RWPE2 (cell line): Measurements from ENCODE around the gene CFAP46.

ENCODE experiments used
- ATAC-seq: fragments of 200-7000 bp; cut with Tn5 transposase; 3 replicates; pipeline ENCODE4 v1.9.1; 2021; ENCODE audit warnings: low read depth
- DNase-seq: peaks from one replicate; pipeline ENCODE4 v3.0.0-alpha.2; 2020; ENCODE audit warnings: low spot score
- H3K27ac ChIP-seq: fragments of 450-650 bp; 2 replicates; pipeline ENCODE4 v1.5.1; 2017; ENCODE audit warnings: mild to moderate bottlenecking; ENCODE audit not compliant: poor library complexity, severe bottlenecking
- H3K27me3 ChIP-seq: fragments of 250-450 bp; sonication (Bioruptor Pico); 2 replicates; pipeline ENCODE4 v1.5.1; 2021; ENCODE audit warnings: mild to moderate bottlenecking, moderate library complexity; ENCODE audit not compliant: insufficient read depth, poor library complexity, severe bottlenecking
- H3K36me3 ChIP-seq: fragments of 250-450 bp; sonication (Bioruptor Pico); 2 replicates; pipeline ENCODE4 v1.5.1; 2020; ENCODE audit warnings: low read depth, mild to moderate bottlenecking, moderate library complexity
- H3K4me1 ChIP-seq: fragments of 250-450 bp; sonication (Bioruptor Pico); 2 replicates; pipeline ENCODE4 v1.5.1; 2021; ENCODE audit warnings: mild to moderate bottlenecking, moderate library complexity; ENCODE audit not compliant: insufficient read depth, poor library complexity, severe bottlenecking
- H3K4me3 ChIP-seq: fragments of 250-450 bp; sonication (Bioruptor Pico); 2 replicates; pipeline ENCODE4 v1.5.1; 2021; ENCODE audit warnings: mild to moderate bottlenecking, moderate library complexity; ENCODE audit not compliant: severe bottlenecking
- H3K9me3 ChIP-seq: fragments of 250-450 bp; sonication (Bioruptor Pico); 2 replicates; pipeline ENCODE4 v1.5.1; 2021; ENCODE audit warnings: mild to moderate bottlenecking, moderate library complexity; ENCODE audit not compliant: severe bottlenecking
- TF ChIP-seq, protein P1 (sequence below): fragments of 450-650 bp; IDR thresholded peaks from one replicate; pipeline ENCODE4 v1.5.1; 2017; ENCODE audit warnings: mild to moderate bottlenecking, moderate library complexity; ENCODE audit not compliant: poor library complexity, severe bottlenecking

Gene CFAP46

DNA sequence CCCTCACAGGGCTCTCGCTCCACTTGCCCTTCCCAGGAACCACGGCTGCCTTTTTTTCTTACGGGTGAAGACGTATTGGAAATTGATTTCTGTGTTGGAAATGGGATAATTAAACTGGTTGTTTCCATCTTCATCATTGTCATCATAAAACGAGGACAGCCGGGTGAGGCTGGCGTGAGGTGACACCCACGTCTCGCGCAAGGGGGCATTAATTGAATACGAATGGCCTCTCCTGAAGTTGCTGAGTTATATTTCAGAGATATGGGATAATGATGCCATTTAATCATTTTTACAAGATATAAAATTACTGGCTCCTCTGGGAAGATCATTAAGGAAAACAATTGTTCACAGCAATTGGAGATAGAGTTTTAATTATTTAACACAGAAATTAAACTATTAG, 138.1 kb downstream of the CFAP46 start:
- DNase-seq (no peak), ATAC-seq (no peak)
- H3K9me3 ChIP-seq = no peaks in the 10 kb centered on the region
- no peak overlapping the region for H3K4me3 ChIP-seq
- no peak overlapping the region for H3K27ac ChIP-seq
- H3K27me3 ChIP-seq = no peaks in the 10 kb centered on the region
- TF ChIP-seq, protein P1, sequence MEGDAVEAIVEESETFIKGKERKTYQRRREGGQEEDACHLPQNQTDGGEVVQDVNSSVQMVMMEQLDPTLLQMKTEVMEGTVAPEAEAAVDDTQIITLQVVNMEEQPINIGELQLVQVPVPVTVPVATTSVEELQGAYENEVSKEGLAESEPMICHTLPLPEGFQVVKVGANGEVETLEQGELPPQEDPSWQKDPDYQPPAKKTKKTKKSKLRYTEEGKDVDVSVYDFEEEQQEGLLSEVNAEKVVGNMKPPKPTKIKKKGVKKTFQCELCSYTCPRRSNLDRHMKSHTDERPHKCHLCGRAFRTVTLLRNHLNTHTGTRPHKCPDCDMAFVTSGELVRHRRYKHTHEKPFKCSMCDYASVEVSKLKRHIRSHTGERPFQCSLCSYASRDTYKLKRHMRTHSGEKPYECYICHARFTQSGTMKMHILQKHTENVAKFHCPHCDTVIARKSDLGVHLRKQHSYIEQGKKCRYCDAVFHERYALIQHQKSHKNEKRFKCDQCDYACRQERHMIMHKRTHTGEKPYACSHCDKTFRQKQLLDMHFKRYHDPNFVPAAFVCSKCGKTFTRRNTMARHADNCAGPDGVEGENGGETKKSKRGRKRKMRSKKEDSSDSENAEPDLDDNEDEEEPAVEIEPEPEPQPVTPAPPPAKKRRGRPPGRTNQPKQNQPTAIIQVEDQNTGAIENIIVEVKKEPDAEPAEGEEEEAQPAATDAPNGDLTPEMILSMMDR = no peak
- no peaks in the 10 kb centered on the region for H3K36me3 ChIP-seq
- H3K4me1 ChIP-seq = no peaks in the 10 kb centered on the region

DNA sequence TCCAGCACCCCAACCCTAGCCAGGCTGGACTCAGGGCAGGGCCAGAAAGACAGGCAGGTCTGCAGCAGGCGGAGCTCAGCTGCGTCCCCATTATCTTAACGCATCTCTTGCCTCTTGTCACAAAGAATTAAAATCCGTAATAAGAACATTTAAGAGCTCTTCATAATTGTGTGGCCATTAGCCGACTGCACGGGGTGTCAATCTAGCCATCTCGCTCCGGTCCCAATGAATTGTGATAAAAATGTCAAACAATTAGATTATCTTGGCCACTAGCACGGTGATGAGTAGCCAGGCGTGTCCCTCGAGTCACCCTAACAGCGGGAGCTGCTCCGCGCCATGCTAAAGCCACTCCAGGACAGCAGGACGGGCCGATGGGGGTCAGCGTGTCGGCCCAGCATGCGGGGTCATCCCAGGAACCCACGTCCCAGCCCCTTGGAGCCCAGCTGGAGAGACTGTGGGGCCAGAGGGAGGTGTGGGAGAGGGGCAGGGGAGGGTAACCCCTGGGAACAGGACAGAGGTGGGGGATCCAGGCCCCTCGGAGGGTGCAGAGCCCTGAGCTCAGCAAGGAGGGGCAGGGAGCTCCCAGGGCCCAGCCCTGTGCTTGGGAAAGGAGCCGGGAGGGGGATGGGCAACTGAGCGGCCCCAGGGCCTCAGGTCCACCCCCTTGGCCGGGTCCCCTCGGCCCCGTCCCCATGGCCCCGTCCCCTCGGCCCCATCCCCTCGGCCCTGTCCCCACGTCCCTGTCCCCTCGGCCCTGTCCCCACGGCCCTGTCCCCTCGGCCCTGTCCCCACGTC, 138.8 kb downstream of the CFAP46 start:
- DNase-seq (no peak), ATAC-seq (no peak)
- Histone ChIP-seq H3K4me1 (no peaks in the 10 kb centered on the region), H3K27me3 (no peaks in the 10 kb centered on the region), H3K36me3 (no peaks in the 10 kb centered on the region), H3K9me3 (no peaks in the 10 kb centered on the region), H3K27ac (no peak overlapping the region), H3K4me3 (no peak overlapping the region)
- TF ChIP-seq, protein P1 = no peak

DNA sequence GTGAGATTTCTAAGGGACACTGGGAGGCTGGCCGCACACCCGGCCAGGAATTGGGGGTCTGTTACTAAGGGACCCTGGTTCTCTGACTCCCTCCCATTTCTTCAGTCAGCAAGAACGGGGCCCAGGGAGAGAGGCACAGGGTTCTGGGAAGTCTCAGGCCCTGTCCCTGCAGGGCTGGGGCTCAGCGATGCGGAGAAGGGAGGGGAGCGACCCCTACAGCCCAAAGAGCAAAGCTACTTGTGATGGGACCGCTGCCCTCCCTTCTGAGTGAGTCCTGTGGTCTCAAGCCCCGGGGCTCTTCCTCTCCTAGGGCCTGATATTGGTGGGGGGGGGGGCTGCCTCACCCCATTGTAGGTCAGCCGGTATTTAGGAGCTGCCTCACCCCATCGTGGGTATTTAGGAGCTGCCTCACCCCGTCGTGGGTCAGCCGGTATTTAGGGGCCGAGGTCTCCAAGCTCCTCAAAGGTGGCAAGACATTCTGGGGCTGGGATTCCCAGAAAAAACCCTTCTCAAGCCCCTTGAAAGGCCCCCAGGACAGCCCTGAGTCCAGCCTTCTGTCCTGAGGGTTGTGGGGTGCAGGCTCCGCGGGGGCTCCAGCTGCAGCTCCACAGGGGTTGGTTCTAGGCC, 139.6 kb downstream of the CFAP46 start:
- Histone ChIP-seq H3K27me3 (no peaks in the 10 kb centered on the region), H3K27ac (no peak overlapping the region), H3K4me1 (no peaks in the 10 kb centered on the region), H3K36me3 (no peaks in the 10 kb centered on the region), H3K4me3 (no peak overlapping the region), H3K9me3 (no peaks in the 10 kb centered on the region)
- TF ChIP-seq, protein P1 = no peak
- no peak for ATAC-seq
- DNase-seq = no peak

DNA sequence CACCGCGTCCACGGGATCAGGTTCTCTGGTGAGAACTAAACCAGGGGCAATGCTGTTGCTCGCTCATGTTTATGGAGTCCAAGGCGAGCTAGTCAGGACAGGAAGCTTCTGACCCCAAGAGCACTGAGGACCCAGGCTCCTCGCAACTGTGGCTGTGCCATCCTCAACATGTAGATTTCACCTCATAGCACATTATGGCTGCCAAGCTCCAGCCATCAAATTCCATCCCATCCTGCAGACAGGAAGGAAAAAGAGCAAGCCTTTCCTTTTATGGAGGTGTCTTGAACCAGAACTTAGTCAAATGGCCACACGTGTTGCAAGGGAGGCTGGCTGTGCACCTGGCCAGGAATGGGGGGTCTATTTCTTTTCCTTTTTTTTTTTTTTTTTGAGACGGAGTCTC, 140.3 kb downstream of the CFAP46 start:
- Histone ChIP-seq H3K9me3 (no peaks in the 10 kb centered on the region), H3K27me3 (no peaks in the 10 kb centered on the region), H3K36me3 (no peaks in the 10 kb centered on the region), H3K4me3 (no peak overlapping the region), H3K4me1 (no peaks in the 10 kb centered on the region), H3K27ac (no peak overlapping the region)
- TF ChIP-seq, protein P1 = no peak
- no peak for ATAC-seq
- DNase-seq = no peak

DNA sequence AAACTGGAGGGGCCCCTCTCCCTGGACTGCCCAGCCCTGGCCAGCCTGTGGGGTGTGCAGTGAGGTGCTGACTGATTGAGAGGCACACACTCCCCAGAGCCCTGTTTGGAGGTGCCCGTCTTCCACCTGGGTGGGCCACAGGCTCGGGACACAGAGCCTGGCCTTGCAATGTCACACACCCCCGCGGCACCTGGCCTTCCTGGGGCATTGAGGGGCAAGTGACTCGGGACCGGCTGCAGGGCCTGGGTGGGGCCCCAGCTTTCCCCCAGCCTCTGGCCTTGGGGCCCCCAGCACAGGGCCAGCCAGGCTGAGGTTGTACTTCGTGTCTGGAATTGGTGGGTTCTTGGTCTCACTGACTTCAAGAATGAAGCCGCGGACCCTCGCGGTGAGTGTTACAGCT, 142.5 kb downstream of the CFAP46 start:
- ATAC-seq (no peak), DNase-seq (no peak)
- no peaks in the 10 kb centered on the region for H3K9me3 ChIP-seq
- TF ChIP-seq, protein P1 = no peak
- no peak overlapping the region for H3K4me3 ChIP-seq
- no peaks in the 10 kb centered on the region for H3K27me3 ChIP-seq
- no peak overlapping the region for H3K27ac ChIP-seq
- H3K36me3 ChIP-seq = no peaks in the 10 kb centered on the region
- no peaks in the 10 kb centered on the region for H3K4me1 ChIP-seq
